Upper lobe of left lung (tissue), 6 donors: Measurements from ENCODE around the gene WDR11. TPM values are rescaled to one million over a fixed set of nuclear protein-coding genes. Genes with fewer than 3 reads are reported as not detected.
A peak's percentile ranks its signal among the peaks of the same experiment; 100 is the strongest.

Experiments used
- ATAC-seq, 2 donors: fragments of 200-7000 bp; cut with Tn5 transposase; one replicate each; pipeline ENCODE4 v1.9.1; 2022; ENCODE audit warnings: mild to moderate bottlenecking in 2 of 2, moderate library complexity in 2 of 2; ENCODE audit not compliant: low FRiP score in 2 of 2
- DNase-seq, 2 donors: peaks; one replicate each; pipeline ENCODE4 v3.0.0-alpha.2; 2019 to 2020
- H3K27ac ChIP-seq, 4 donors: fragments of 200-600 bp; sonication (generic); one replicate each; pipeline ENCODE4 v1.5.1; 2016 to 2019
- H3K27me3 ChIP-seq, 4 donors: fragments of 200-600 bp; sonication (generic); one replicate each; pipeline ENCODE4 v1.5.1; 2017 to 2019
- H3K36me3 ChIP-seq, 4 donors: fragments of 200-600 bp; sonication (generic); one replicate each; pipeline ENCODE4 v1.5.1; 2016 to 2019
- H3K4me1 ChIP-seq, 4 donors: fragments of 200-600 bp; sonication (generic); one replicate each; pipeline ENCODE4 v1.5.1; 2018 to 2019
- H3K4me3 ChIP-seq, 4 donors: fragments of 200-600 bp; sonication (generic); one replicate each; pipeline ENCODE4 v1.5.1; 2017 to 2019; ENCODE audit warnings: mild to moderate bottlenecking in 2 of 4, moderate library complexity in 1 of 4
- H3K9me3 ChIP-seq, 4 donors: fragments of 200-600 bp; sonication (generic); one replicate each; pipeline ENCODE4 v1.5.1; 2018 to 2019
- CTCF ChIP-seq, 6 experiments: fragments of 450-650 bp in 4 of 6; fragments of 200-600 bp in 2 of 6; sonication (generic) in 2 of 6; IDR thresholded peaks; one replicate each; pipeline ENCODE4 v1.5.1; 2016 to 2019; ENCODE audit warnings: antibody characterized with exemption in 6 of 6
- EP300 ChIP-seq, 4 donors: sonication (generic); formaldehyde crosslinking; IDR thresholded peaks; one replicate each; pipeline ENCODE4 v1.5.1; 2017; ENCODE audit warnings: antibody characterized with exemption in 4 of 4, control low read depth in 2 of 4
- POLR2A ChIP-seq, 4 donors: fragments of 450-650 bp; IDR thresholded peaks; one replicate each; pipeline ENCODE4 v1.5.1; 2016 to 2017; ENCODE audit warnings: antibody characterized with exemption in 4 of 4, mild to moderate bottlenecking in 2 of 4
- POLR2AphosphoS5 ChIP-seq, 2 donors: sonication (generic); formaldehyde crosslinking; IDR thresholded peaks; one replicate each; pipeline ENCODE4 v1.5.1; 2017; ENCODE audit warnings: antibody characterized with exemption in 2 of 2
- WGBS, 2 donors: methylation state at CpG; one replicate each; pipeline ENCODE4 v1.1.5; 2017 to 2018; 5-methylcytosine and 5-hydroxymethylcytosine counted together
- total RNA-seq, 6 donors: library from RNA; depleted of rRNA in 4 of 6; stranded (reverse); fragments of >200 nt in 4 of 6; gene quantifications; one replicate each; pipeline versions ENCODE4 v1.1.0 to v1.2.1, GENCODE V29; 2016 to 2021
- donor health status: DM: no; HTN: no; CAD: no; lungs with moderate emphysema.
- donor health status: DM: no; HTN: yes; CAD: no; lungs with severe emphysema.

WDR11 gene
- total RNA-seq = 10 to 100 TPM; 35.6 to 69.1 (median 40.4) TPM

- ATAC-seq (peak; percentile 100), DNase-seq (peak; percentile 94)
- WGBS, 2 donors = 4 to 8% methylated on average over 24 to 45 of the region's 45 CpGs
- Histone ChIP-seq H3K27me3 (no peaks in the 10 kb centered on the region), H3K4me1 (peaks cover 14 to 31% (median 22%) of the 10 kb centered on the region in 4 donors), H3K4me3 (peak within 1 kb of the TSS; percentile 61 to 85 (median 67)), H3K27ac (peak within 1 kb of the TSS; percentile 79 to 92 (median 88)), H3K9me3 (no peaks in the 10 kb centered on the region), H3K36me3 (peaks cover 0 to 23% (median 1%) of the 10 kb centered on the region in 4 donors)
- TF ChIP-seq POLR2AphosphoS5 (IDR thresholded peaks at IDR 0.05) = peak; percentile 83 to 85
- peak in 3 of 4 donors; percentile 30 to 87 (median 85) for TF ChIP-seq POLR2A (IDR thresholded peaks at IDR 0.05)
- no peak for TF ChIP-seq EP300 (IDR thresholded peaks at IDR 0.05)
Observed at GRCh38 chr10:120850911-120851865, at the start of gene WDR11. Gene WDR11 (plus strand): TSS chr10:120851362. CDS start chr10:120851421, 59 bp downstream.

- TF ChIP-seq CTCF (IDR thresholded peaks at IDR 0.05) (no peak), POLR2A (IDR thresholded peaks at IDR 0.05) (no peak), POLR2AphosphoS5 (IDR thresholded peaks at IDR 0.05) (no peak), EP300 (IDR thresholded peaks at IDR 0.05) (no peak)
- no peak for DNase-seq
- ATAC-seq = no peak
Observed at GRCh38 chr10:120802935-120803334, 48.2 kb upstream of the WDR11 start.

GRCh38 chr10:120803972-120804371 lies 47.2 kb upstream of the WDR11 start:
- DNase-seq (no peak), ATAC-seq (no peak)
- H3K4me3 ChIP-seq = no peak overlapping the region
- no peaks in the 10 kb centered on the region for H3K27me3 ChIP-seq
- H3K9me3 ChIP-seq = no peaks in the 10 kb centered on the region
- no peaks in the 10 kb centered on the region for H3K36me3 ChIP-seq
- no peak for TF ChIP-seq CTCF (IDR thresholded peaks at IDR 0.05)
- no peak for TF ChIP-seq POLR2A (IDR thresholded peaks at IDR 0.05)
- no peak for TF ChIP-seq EP300 (IDR thresholded peaks at IDR 0.05)
- no peak for TF ChIP-seq POLR2AphosphoS5 (IDR thresholded peaks at IDR 0.05)
- WGBS, 2 donors = 52% methylated on average over 5 of the region's 5 CpGs
- H3K27ac ChIP-seq = no peak overlapping the region
- H3K4me1 ChIP-seq = peaks cover 0 to 4% (median 0%) of the 10 kb centered on the region in 4 donors

More at GRCh38 chr10:120802935-120803334, 48.2 kb upstream of the WDR11 start:
- H3K4me1 ChIP-seq = peaks cover 0 to 4% (median 0%) of the 10 kb centered on the region in 4 donors
- no peaks in the 10 kb centered on the region for H3K36me3 ChIP-seq
- no peak overlapping the region for H3K27ac ChIP-seq
- H3K27me3 ChIP-seq = no peaks in the 10 kb centered on the region
- WGBS, 2 donors = 75 to 76% methylated on average over 3 of the region's 3 CpGs
- no peak overlapping the region for H3K4me3 ChIP-seq
- H3K9me3 ChIP-seq = no peaks in the 10 kb centered on the region

GRCh38 chr10:120805014-120805812 lies 45.9 kb upstream of the WDR11 start:
- DNase-seq (no peak), ATAC-seq (no peak)
- H3K27ac ChIP-seq = no peak overlapping the region
- 88 to 93% methylated on average over 7 of the region's 7 CpGs for whole genome bisulfite sequencing, 2 donors
- no peaks in the 10 kb centered on the region for H3K4me1 ChIP-seq
- TF ChIP-seq POLR2AphosphoS5 (IDR thresholded peaks at IDR 0.05) (no peak), CTCF (IDR thresholded peaks at IDR 0.05) (no peak), EP300 (IDR thresholded peaks at IDR 0.05) (no peak), POLR2A (IDR thresholded peaks at IDR 0.05) (no peak)
- H3K27me3 ChIP-seq = no peaks in the 10 kb centered on the region
- H3K36me3 ChIP-seq = no peaks in the 10 kb centered on the region
- H3K4me3 ChIP-seq = no peak overlapping the region
- no peaks in the 10 kb centered on the region for H3K9me3 ChIP-seq

- TF ChIP-seq CTCF (IDR thresholded peaks at IDR 0.05) (no peak), POLR2AphosphoS5 (IDR thresholded peaks at IDR 0.05) (no peak), POLR2A (IDR thresholded peaks at IDR 0.05) (no peak), EP300 (IDR thresholded peaks at IDR 0.05) (no peak)
- Histone ChIP-seq H3K4me1 (no peaks in the 10 kb centered on the region), H3K9me3 (no peaks in the 10 kb centered on the region), H3K36me3 (no peaks in the 10 kb centered on the region), H3K27me3 (no peaks in the 10 kb centered on the region), H3K27ac (no peak overlapping the region), H3K4me3 (no peak overlapping the region)
- 95 to 96% methylated on average over 2 of the region's 2 CpGs for WGBS, 2 donors
- ATAC-seq (no peak), DNase-seq (no peak)
Observed at GRCh38 chr10:120806081-120806480, 45.1 kb upstream of the WDR11 start.
